ENCODE results near the gene FGF1.

The FGF1 gene

DNA sequence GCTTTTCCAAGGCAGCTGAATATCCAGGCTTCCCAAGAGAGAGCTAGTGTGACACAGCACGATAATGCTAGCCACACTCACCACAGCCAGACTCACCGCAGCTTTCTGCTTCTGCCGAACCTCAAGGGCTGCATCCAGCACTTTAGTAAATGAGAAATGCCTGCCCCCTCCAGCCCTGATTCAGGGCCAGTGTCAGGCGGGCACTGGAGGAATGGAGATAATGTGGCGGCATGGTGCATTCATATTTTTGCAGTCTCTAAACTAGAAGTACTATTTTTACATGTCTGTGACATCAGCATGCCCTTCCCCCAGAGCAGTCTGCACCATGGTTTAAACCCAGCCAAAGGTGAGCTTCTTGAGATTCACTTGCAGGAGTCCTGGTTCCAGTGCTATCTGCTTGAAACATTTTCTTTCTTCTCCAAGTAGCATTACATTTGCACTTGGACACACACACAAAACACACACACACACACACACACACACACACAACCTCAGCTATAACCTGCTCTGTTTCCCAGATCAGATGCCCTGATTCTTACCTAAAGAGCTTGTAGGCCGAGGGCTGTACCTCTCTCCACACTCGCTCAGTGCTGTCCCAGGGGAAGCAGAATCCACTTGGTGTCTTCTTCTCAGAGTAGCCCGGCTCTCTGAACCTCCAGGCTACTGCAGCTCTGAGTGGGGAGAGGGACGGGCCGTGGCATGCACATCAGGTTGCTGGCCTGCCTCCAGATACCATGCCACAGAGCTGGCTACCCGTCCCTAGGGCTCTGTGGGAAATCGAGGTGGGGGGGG lies at the start of gene FGF1:
Gene FGF1, minus strand, starts transcription at position 673 of the 792 bp plus-strand sequence. CDS start 71,963 bp downstream, outside the sequence.
- Histone ChIP-seq H3K79me2 (ENCODE audit: insufficient read depth, low read length) (no peaks in the 10 kb centered on the region), H3K9me2 (ENCODE audit: low read depth, low read length) (no peaks in the 10 kb centered on the region), H3K4me2 (ENCODE audit: low read length) (no peak within 1 kb of the TSS), H3K4me3 (ENCODE audit: low read depth, low read length, poor library complexity, severe bottlenecking) (no peak within 1 kb of the TSS), H3K4me1 (ENCODE audit: insufficient read depth, low read length, severe bottlenecking) (no peaks in the 10 kb centered on the region), H3K27me3 (ENCODE audit: insufficient read depth, low read length) (no peaks in the 10 kb centered on the region), H3K9ac (ENCODE audit: low read length) (no peak within 1 kb of the TSS), H2AFZ (ENCODE audit: low read length) (no peak within 1 kb of the TSS), H4K20me1 (ENCODE audit: insufficient read depth, low read length) (no peaks in the 10 kb centered on the region), H3F3A (ENCODE audit: insufficient read depth, low read length) (no peaks in the 10 kb centered on the region), H3K36me3 (ENCODE audit: insufficient read depth, low read length) (no peaks in the 10 kb centered on the region), H3K27ac (ENCODE audit: low read depth, low read length, poor library complexity, severe bottlenecking) (no peak within 1 kb of the TSS), H3K9me3 (ENCODE audit: low read length) (no peaks in the 10 kb centered on the region)
- no peak for TF ChIP-seq EZH2 (IDR thresholded peaks at IDR 0.05; ENCODE audit: borderline replicate concordance, low read length)
- no peak for TF ChIP-seq CTCF (IDR thresholded peaks at IDR 0.05; ENCODE audit: low read length)

DNA sequence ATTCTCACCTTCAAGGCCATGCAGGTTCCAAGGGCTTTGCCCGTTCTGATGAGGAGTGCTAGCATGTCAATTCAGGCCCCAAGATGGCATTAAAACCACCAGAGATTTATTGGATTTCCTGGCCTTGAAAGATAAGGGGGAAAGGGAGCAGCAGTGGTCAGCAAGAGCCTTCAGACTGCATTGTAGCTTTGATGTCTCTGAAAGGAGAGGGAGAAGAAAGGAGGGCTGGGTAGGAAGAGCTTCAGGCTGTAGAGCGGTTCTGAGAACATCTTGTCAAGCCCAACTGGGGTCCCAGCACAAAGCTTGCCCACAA lies 41.8 kb upstream of the FGF1 start:
- H3K36me3 ChIP-seq (ENCODE audit: insufficient read depth, low read length), result no peaks in the 10 kb centered on the region
- no peaks in the 10 kb centered on the region for H3K9me3 ChIP-seq (ENCODE audit: low read length)
- H3K4me2 ChIP-seq (ENCODE audit: low read length), result no peak overlapping the region
- H4K20me1 ChIP-seq (ENCODE audit: insufficient read depth, low read length), result no peaks in the 10 kb centered on the region
- H3K9ac ChIP-seq (ENCODE audit: low read length), result no peak overlapping the region
- H3K27me3 ChIP-seq (ENCODE audit: insufficient read depth, low read length), result no peaks in the 10 kb centered on the region; the same call in 1 of the 2 replicates
- no peaks in the 10 kb centered on the region for H3F3A ChIP-seq (ENCODE audit: insufficient read depth, low read length)
- no peak overlapping the region for H3K27ac ChIP-seq (ENCODE audit: low read depth, low read length, poor library complexity, severe bottlenecking)
- no peaks in the 10 kb centered on the region for H3K4me1 ChIP-seq (ENCODE audit: insufficient read depth, low read length, severe bottlenecking)
- no peak for TF ChIP-seq EZH2 (IDR thresholded peaks at IDR 0.05; ENCODE audit: borderline replicate concordance, low read length)
- no peak for TF ChIP-seq CTCF (IDR thresholded peaks at IDR 0.05; ENCODE audit: low read length)
- H3K9me2 ChIP-seq (ENCODE audit: low read depth, low read length), result no peaks in the 10 kb centered on the region
- no peak overlapping the region for H2AFZ ChIP-seq (ENCODE audit: low read length)
- H3K79me2 ChIP-seq (ENCODE audit: insufficient read depth, low read length), result no peaks in the 10 kb centered on the region
- no peak overlapping the region for H3K4me3 ChIP-seq (ENCODE audit: low read depth, low read length, poor library complexity, severe bottlenecking)

DNA sequence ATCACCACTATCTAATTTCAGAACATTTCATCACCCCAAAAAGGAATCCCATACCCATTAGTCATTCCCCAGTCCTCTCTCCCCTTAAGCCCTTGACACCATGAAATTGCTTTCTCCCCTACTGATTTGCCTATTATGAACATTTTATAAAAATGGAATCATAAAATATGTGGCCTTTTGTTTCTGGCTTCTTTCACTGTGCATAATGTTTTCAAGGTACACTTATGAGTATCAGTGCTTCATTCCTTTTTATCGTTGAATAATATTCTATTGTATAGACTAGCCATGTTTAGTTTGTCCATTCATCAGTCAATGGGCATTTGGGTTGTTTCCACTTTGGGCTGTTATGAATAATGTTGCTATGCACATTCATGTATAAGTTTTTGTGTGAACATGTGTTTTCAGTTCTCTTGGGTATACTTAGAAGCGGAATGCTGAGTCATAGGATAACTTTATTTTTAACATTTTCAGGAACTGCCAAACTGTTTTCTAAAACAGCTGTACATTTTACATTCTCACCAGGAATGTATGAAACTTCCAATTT lies 40.4 kb upstream of the FGF1 start:
- Histone ChIP-seq H3K9me3 (ENCODE audit: low read length) (no peaks in the 10 kb centered on the region), H3K4me2 (ENCODE audit: low read length) (no peak overlapping the region), H3K9me2 (ENCODE audit: low read depth, low read length) (no peaks in the 10 kb centered on the region), H3K36me3 (ENCODE audit: insufficient read depth, low read length) (no peaks in the 10 kb centered on the region), H3K4me3 (ENCODE audit: low read depth, low read length, poor library complexity, severe bottlenecking) (no peak overlapping the region), H3F3A (ENCODE audit: insufficient read depth, low read length) (no peaks in the 10 kb centered on the region), H3K27me3 (ENCODE audit: insufficient read depth, low read length) (no peaks in the 10 kb centered on the region; the same call in 1 of the 2 replicates), H4K20me1 (ENCODE audit: insufficient read depth, low read length) (no peaks in the 10 kb centered on the region), H3K79me2 (ENCODE audit: insufficient read depth, low read length) (no peaks in the 10 kb centered on the region), H3K27ac (ENCODE audit: low read depth, low read length, poor library complexity, severe bottlenecking) (no peak overlapping the region), H2AFZ (ENCODE audit: low read length) (no peak overlapping the region), H3K9ac (ENCODE audit: low read length) (no peak overlapping the region), H3K4me1 (ENCODE audit: insufficient read depth, low read length, severe bottlenecking) (no peaks in the 10 kb centered on the region)
- TF ChIP-seq CTCF (IDR thresholded peaks at IDR 0.05; ENCODE audit: low read length) (no peak), EZH2 (IDR thresholded peaks at IDR 0.05; ENCODE audit: borderline replicate concordance, low read length) (no peak)
